RWPE1 (cell line): ENCODE measurements around the gene SSTR5.
"Not testable (repeated sequence)": the region's sequence is repeated elsewhere in the genome, so short reads cannot be mapped to it uniquely, and the experiment has no call there.

Experiments used
- CTCF ChIA-PET: fragments of 350-600 bp; sonication (Branson Sonifier 250); formaldehyde crosslinking; extraction: SDS; loops from one replicate; lab custom pipeline; 2021; lab: Yijun Ruan, JAX
- POLR2A ChIA-PET: fragments of 400-600 bp; formaldehyde crosslinking; extraction: SDS; loops from one replicate; lab custom pipeline; 2020; ENCODE audit warnings: antibody characterized with exemption; ENCODE audit not compliant: low non-redundant PET; lab: Yijun Ruan, JAX
- DNase-seq: peaks from one replicate; pipeline ENCODE4 v3.0.0; 2012; ENCODE audit warnings: low spot score
- H3K27ac ChIP-seq: fragments of 450-650 bp; 2 replicates; pipeline ENCODE4 v1.5.1; 2017
- CTCF ChIP-seq: fragments of 450-650 bp; conservative IDR thresholded peaks from 2 replicates; pipeline ENCODE4 v1.5.1; 2017; ENCODE audit warnings: low read depth, mild to moderate bottlenecking

SSTR5 gene

GRCh38 chr16:1072526-1073261 is at the start of gene SSTR5:
TSS of gene SSTR5 (plus strand) at chr16:1072747. CDS start at chr16:1078869, 6,122 bp downstream.
- H3K27ac ChIP-seq, result no peak within 1 kb of the TSS
- POLR2A ChIA-PET, result no interaction called here
- CTCF ChIA-PET, result interaction anchor here (0.6 kb wide), 1 partner anchor 36 kb away, joined by 3 read pairs; no protein-coding TSS in a partner anchor
- no peak for TF ChIP-seq CTCF
- no peak for DNase-seq

DNA sequence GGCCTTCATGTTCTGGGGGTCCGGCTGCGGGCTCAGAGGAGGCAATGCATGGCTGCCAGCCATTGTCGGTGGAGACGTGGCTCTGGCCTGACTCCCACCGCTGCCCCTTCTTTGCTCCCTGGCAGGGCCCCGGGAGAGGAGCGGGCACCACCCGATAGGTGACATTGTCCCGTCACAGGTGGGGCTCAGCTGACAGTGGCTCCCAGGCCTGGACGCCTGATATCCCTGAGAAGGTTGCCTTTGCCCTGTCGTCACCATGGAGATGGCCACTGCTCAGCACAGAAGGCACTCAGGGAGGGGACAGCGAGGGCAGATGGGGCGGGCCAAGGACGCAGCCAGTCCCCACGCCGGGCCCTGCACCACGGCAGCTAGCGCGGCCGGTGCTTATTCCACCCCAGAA is 48.4 kb upstream of the SSTR5 start:
- ChIA-PET POLR2A (no interaction called here), CTCF (no interaction called here)
- no peak overlapping the region for H3K27ac ChIP-seq
- no peak for TF ChIP-seq CTCF
- no peak for DNase-seq

- CTCF ChIA-PET, result not testable (repeated sequence)
Observed at GRCh38 chr16:1025183-1025809, 47.3 kb upstream of the SSTR5 start.

GRCh38 chr16:1026057-1026783 is 46.3 kb upstream of the SSTR5 start:
- CTCF ChIA-PET, result interaction anchor here (0.6 to 1.0 kb wide), 3 partner anchors 29 to 895 kb away, joined by 3 read pairs; no protein-coding TSS in a partner anchor
- no peak for TF ChIP-seq CTCF
- no peak overlapping the region for H3K27ac ChIP-seq
- POLR2A ChIA-PET, result no interaction called here
- DNase-seq, result no peak

More at GRCh38 chr16:1025183-1025809, 47.3 kb upstream of the SSTR5 start:
- POLR2A ChIA-PET, DNase-seq, H3K27ac ChIP-seq: not testable (repeated sequence)

GRCh38 chr16:1026784-1027500 is 45.6 kb upstream of the SSTR5 start:
- H3K27ac ChIP-seq, result no peak overlapping the region
- TF ChIP-seq CTCF, result no peak
- CTCF ChIA-PET, result interaction anchor here (0.8 to 1.0 kb wide), 2 partner anchors 28 to 30 kb away, joined by 3 read pairs; no protein-coding TSS in a partner anchor
- POLR2A ChIA-PET, result no interaction called here
- DNase-seq, result no peak

DNA sequence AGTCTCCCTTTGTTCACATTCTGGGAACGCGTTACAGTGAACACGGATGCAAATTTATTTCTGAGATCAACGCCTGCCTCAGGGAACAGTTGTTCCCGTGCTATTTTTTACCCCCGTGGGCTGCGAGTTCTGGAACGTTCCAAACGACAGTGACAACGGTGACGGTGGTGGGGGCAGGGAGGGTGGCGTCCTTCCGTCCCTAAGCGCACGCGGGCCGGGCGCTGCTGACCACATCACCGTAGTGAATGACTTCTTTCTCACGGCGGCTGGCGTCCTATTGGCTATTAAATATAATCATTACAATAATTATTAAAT is 45.1 kb upstream of the SSTR5 start:
- no peak for TF ChIP-seq CTCF
- CTCF ChIA-PET, result interaction anchor here (0.6 kb wide), 1 partner anchor 29 kb away, joined by 3 read pairs; no protein-coding TSS in a partner anchor
- POLR2A ChIA-PET, result no interaction called here

More for the DNA sequence above, 45.1 kb upstream of the SSTR5 start:
- H3K27ac ChIP-seq, result no peak overlapping the region
- DNase-seq, result no peak
